HCT116 (cell line): ENCODE measurements around the gene SPSB4. TPM values are rescaled to one million over a fixed set of nuclear protein-coding genes. Genes with fewer than 3 reads are reported as not detected.

Experiments
- ATAC-seq: fragments of 200-7000 bp; cut with Tn5 transposase; 2 replicates; pipeline ENCODE4 v1.9.1; 2020; ENCODE audit warnings: mild to moderate bottlenecking, moderate library complexity
- BruUV-seq: library from RNA; stranded (reverse); fragments of 400-500 nt; replicated peaks from 2 replicates; lab custom pipeline; 2021; lab: Mats Ljungman, UMichigan
- CTCF ChIA-PET: fragments of 300-600 bp; sonication (Branson Sonifier 250); formaldehyde crosslinking; loops from one replicate; lab custom pipeline; 2021; ENCODE audit warnings: antibody characterized with exemption; lab: Charles Lee
- POLR2A ChIA-PET: fragments of 300-600, 350-600 bp; sonication (Branson Sonifier 250); formaldehyde crosslinking; loops from one replicate; lab custom pipeline; 2021; ENCODE audit warnings: antibody characterized with exemption; lab: Charles Lee
- RAD21 ChIA-PET, 2 experiments: fragments of 300-600 bp; sonication (Branson Sonifier 250); formaldehyde crosslinking; loops; one replicate each; lab custom pipeline; 2023; ENCODE audit warnings: low total read pairs in 2 of 2; ENCODE audit not compliant: uncharacterized antibody in 2 of 2, unreplicated experiment in 2 of 2, low non-redundant PET in 1 of 2; lab: Charles Lee
- DNase-seq: peaks from one replicate; pipeline ENCODE4 v3.0.0-alpha.2; 2010; ENCODE audit warnings: low read depth, low spot score
- H2AFZ ChIP-seq: fragments of 200-600 bp; shearing (Covaris generic), sonication (generic); 2 replicates; pipeline ENCODE4 v1.6.1; 2017; ENCODE audit warnings: low read depth, mixed run types, mixed read lengths, antibody characterized with exemption, low read length; ENCODE audit not compliant: poor library complexity, severe bottlenecking
- H3K27ac ChIP-seq: 2 replicates; pipeline ENCODE4 v1.5.1; 2012; ENCODE audit warnings: low read depth, low read length
- H3K27me3 ChIP-seq: fragments of 200-600 bp; sonication (generic); 2 replicates; pipeline ENCODE4 v1.6.1; 2016; ENCODE audit warnings: mixed run types, low read length, mixed read lengths; ENCODE audit not compliant: insufficient read depth
- H3K36me3 ChIP-seq, 2 experiments: fragments of 200-500 bp in 1 of 2; fragments of 200-600 bp in 1 of 2; sonication (Bioruptor generic) in 1 of 2; sonication (generic) in 1 of 2; 2 replicates each; pipeline versions ENCODE4 v1.5.1 to v1.6.1; 2014 to 2016; ENCODE audit warnings: low read length in 2 of 2, inconsistent platforms in 1 of 2, mixed read lengths in 1 of 2, mixed run types in 1 of 2; ENCODE audit not compliant: insufficient read depth in 2 of 2, control insufficient read depth in 1 of 2
- H3K4me1 ChIP-seq, 2 experiments: fragments of 200-600 bp in 1 of 2; sonication (generic) in 1 of 2; 2 replicates each; pipeline versions ENCODE4 v1.5.1 to v1.6.1; 2012 to 2017; ENCODE audit warnings: low read length in 2 of 2, inconsistent platforms in 1 of 2, mild to moderate bottlenecking in 1 of 2, mixed read lengths in 1 of 2, mixed run types in 1 of 2, moderate library complexity in 1 of 2; ENCODE audit not compliant: insufficient read depth in 2 of 2, control insufficient read depth in 1 of 2
- H3K4me2 ChIP-seq: fragments of 200-600 bp; sonication (generic); 2 replicates; pipeline ENCODE4 v1.6.1; 2017; ENCODE audit warnings: mixed run types, low read length, mixed read lengths
- H3K4me3 ChIP-seq, 2 experiments: fragments of 200-600 bp in 1 of 2; sonication (generic) in 1 of 2; replicated peaks in 1 of 2; 2 replicates each; pipeline ENCODE4 v1.5.1; 2011 to 2016; ENCODE audit warnings: low read length in 2 of 2, control low read depth in 1 of 2, low read depth in 1 of 2, mild to moderate bottlenecking in 1 of 2, mixed read lengths in 1 of 2, mixed run types in 1 of 2
- H3K79me2 ChIP-seq: fragments of 200-600 bp; sonication (generic); 2 replicates; pipeline ENCODE4 v1.6.1; 2017; ENCODE audit warnings: mild to moderate bottlenecking, mixed run types, low read length, moderate library complexity, mixed read lengths; ENCODE audit not compliant: insufficient read depth
- H3K9ac ChIP-seq: fragments of 200-600 bp; sonication (generic); 2 replicates; pipeline ENCODE4 v1.6.1; 2016; ENCODE audit warnings: low read length, mixed read lengths
- H3K9me2 ChIP-seq: fragments of 200-600 bp; sonication (generic), shearing (Covaris generic); 2 replicates; pipeline ENCODE4 v1.6.1; 2017; ENCODE audit warnings: mixed run types, mild to moderate bottlenecking, moderate library complexity; ENCODE audit not compliant: insufficient read depth
- H3K9me3 ChIP-seq, 2 experiments: fragments of 200-500 bp in 1 of 2; fragments of 200-600 bp in 1 of 2; sonication (Bioruptor generic) in 1 of 2; sonication (generic) in 1 of 2; 2 replicates each; pipeline ENCODE4 v1.6.1; 2014 to 2017; ENCODE audit warnings: low read length in 2 of 2, mixed read lengths in 2 of 2, inconsistent platforms in 1 of 2, low read depth in 1 of 2, mild to moderate bottlenecking in 1 of 2, mixed run types in 1 of 2, moderate library complexity in 1 of 2; ENCODE audit not compliant: control insufficient read depth in 1 of 2, insufficient read depth in 1 of 2
- H4K20me1 ChIP-seq: fragments of 200-600 bp; sonication (generic), shearing (Covaris generic); 2 replicates; pipeline ENCODE4 v1.6.1; 2017; ENCODE audit warnings: mixed run types, mild to moderate bottlenecking, moderate library complexity; ENCODE audit not compliant: insufficient read depth
- CBX3 ChIP-seq: IDR thresholded peaks from 2 replicates; pipeline ENCODE4 v1.6.1; 2012; ENCODE audit warnings: low read depth
- CEBPB ChIP-seq: IDR thresholded peaks from 2 replicates; pipeline ENCODE4 v1.6.1; 2012; ENCODE audit warnings: low read depth
- EZH2 ChIP-seq: fragments of 200-600 bp; sonication (generic); IDR thresholded peaks from 2 replicates; pipeline ENCODE4 v1.6.1; 2017; ENCODE audit warnings: antibody characterized with exemption, mixed run types
- EZH2phosphoT487 ChIP-seq: fragments of 200-600 bp; IDR thresholded peaks from 2 replicates; pipeline ENCODE4 v1.6.1; 2018; ENCODE audit warnings: antibody characterized with exemption, borderline replicate concordance
- FOSL1 ChIP-seq: IDR thresholded peaks from 2 replicates; pipeline ENCODE4 v1.6.1; 2012; ENCODE audit warnings: low read depth
- JUND ChIP-seq: IDR thresholded peaks from 2 replicates; pipeline ENCODE4 v1.6.1; 2012
- POLR2A ChIP-seq: IDR thresholded peaks from 2 replicates; pipeline ENCODE4 v1.7.0; 2011; ENCODE audit warnings: borderline replicate concordance; ENCODE audit not compliant: insufficient read depth, insufficient read length; ENCODE audit errors: extremely low read depth
- POLR2AphosphoS5 ChIP-seq: IDR thresholded peaks from 2 replicates; pipeline ENCODE4 v1.6.1; 2011; ENCODE audit warnings: mild to moderate bottlenecking, low read depth, low read length, moderate library complexity
- SIN3A ChIP-seq: IDR thresholded peaks from 2 replicates; pipeline ENCODE4 v1.6.1; 2012; ENCODE audit warnings: low read depth
- SP1 ChIP-seq: IDR thresholded peaks from 2 replicates; pipeline ENCODE4 v1.6.1; 2012; ENCODE audit warnings: low read depth
- SRF ChIP-seq: IDR thresholded peaks from 2 replicates; pipeline ENCODE4 v1.6.1; 2012; ENCODE audit warnings: low read depth
- TCF7L2 ChIP-seq: IDR thresholded peaks from 2 replicates; pipeline ENCODE4 v1.7.0; 2011; ENCODE audit warnings: borderline replicate concordance, inconsistent platforms; ENCODE audit not compliant: insufficient read depth, insufficient read length; ENCODE audit errors: extremely low read depth
- ZNF274 ChIP-seq: fragments of 200-500 bp; sonication (Bioruptor generic); IDR thresholded peaks from 2 replicates; pipeline ENCODE4 v1.6.1; 2014; ENCODE audit warnings: mild to moderate bottlenecking, low read depth, low read length, inconsistent platforms
- intact Hi-C: fragments of 100-400 bp; cut with micrococcal nuclease; formaldehyde crosslinking; loops from 2 replicates; pipeline ENCODE4 v1.10.0; 2022
- total RNA-seq: library from RNA; stranded (reverse); gene quantifications from one replicate; pipeline ENCODE4 v1.2.1, GENCODE V29; 2021; ENCODE audit not compliant: unreplicated experiment
- TF ChIP-seq, protein P1 (sequence below), 3 experiments: fragments of 200-600 bp in 1 of 3; sonication (generic) in 1 of 3; IDR thresholded peaks in 2 of 3; conservative IDR thresholded peaks in 1 of 3; 2 replicates each; pipeline ENCODE4 v1.5.1; 2012 to 2017; ENCODE audit warnings: low read depth in 2 of 3, low read length in 2 of 3, antibody characterized with exemption in 1 of 3, borderline replicate concordance in 1 of 3, control low read depth in 1 of 3, mild to moderate bottlenecking in 1 of 3, mixed read lengths in 1 of 3, mixed run types in 1 of 3, moderate library complexity in 1 of 3; ENCODE audit not compliant: insufficient read depth in 1 of 3
- TF ChIP-seq, protein P2 (sequence below): IDR thresholded peaks from 2 replicates; pipeline ENCODE4 v1.6.1; 2012
- TF ChIP-seq, protein P3 (sequence below): IDR thresholded peaks from 2 replicates; pipeline ENCODE4 v1.6.1; 2012; ENCODE audit warnings: low read depth

Gene SPSB4
- total RNA-seq, 1 experiment from 2014 or later: 0.57 TPM

DNA sequence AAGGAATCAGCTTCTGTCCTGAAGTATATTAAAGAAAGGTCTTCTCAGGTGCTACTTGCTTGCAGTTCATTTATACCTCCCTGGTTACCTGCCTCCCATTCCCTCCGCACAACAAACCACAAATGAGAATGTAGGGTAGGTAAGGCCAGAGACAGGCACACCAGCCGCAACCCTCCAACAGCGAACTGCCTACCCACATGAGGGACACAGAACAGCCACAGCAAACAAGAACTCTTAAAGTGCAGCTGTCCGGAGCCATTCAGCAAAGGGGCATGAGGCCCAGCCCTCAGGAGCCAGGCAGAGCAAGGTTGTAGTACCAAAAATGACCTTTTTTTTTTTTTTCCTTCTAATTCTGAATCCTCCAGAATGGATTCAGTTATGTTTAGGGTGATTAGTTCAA lies 52.4 kb downstream of the SPSB4 start (continued):
- TF ChIP-seq, protein P1, sequence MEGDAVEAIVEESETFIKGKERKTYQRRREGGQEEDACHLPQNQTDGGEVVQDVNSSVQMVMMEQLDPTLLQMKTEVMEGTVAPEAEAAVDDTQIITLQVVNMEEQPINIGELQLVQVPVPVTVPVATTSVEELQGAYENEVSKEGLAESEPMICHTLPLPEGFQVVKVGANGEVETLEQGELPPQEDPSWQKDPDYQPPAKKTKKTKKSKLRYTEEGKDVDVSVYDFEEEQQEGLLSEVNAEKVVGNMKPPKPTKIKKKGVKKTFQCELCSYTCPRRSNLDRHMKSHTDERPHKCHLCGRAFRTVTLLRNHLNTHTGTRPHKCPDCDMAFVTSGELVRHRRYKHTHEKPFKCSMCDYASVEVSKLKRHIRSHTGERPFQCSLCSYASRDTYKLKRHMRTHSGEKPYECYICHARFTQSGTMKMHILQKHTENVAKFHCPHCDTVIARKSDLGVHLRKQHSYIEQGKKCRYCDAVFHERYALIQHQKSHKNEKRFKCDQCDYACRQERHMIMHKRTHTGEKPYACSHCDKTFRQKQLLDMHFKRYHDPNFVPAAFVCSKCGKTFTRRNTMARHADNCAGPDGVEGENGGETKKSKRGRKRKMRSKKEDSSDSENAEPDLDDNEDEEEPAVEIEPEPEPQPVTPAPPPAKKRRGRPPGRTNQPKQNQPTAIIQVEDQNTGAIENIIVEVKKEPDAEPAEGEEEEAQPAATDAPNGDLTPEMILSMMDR (IDR thresholded peaks at IDR 0.05 in 2 of 3, conservative IDR thresholded peaks at IDR 0.05 in 1 of 3; ENCODE audit: borderline replicate concordance in 1 of 3, insufficient read depth in 1 of 3, low read depth in 2 of 3, low read length in 2 of 3): no peak
- TF ChIP-seq JUND: no peak
- no peak for TF ChIP-seq SIN3A
- no peak for TF ChIP-seq CBX3
- TF ChIP-seq FOSL1: no peak
- no peak for TF ChIP-seq TCF7L2
- no peak for TF ChIP-seq EZH2phosphoT487
- no peak for TF ChIP-seq SP1
- TF ChIP-seq, all 23 proteins: peak for 0

DNA sequence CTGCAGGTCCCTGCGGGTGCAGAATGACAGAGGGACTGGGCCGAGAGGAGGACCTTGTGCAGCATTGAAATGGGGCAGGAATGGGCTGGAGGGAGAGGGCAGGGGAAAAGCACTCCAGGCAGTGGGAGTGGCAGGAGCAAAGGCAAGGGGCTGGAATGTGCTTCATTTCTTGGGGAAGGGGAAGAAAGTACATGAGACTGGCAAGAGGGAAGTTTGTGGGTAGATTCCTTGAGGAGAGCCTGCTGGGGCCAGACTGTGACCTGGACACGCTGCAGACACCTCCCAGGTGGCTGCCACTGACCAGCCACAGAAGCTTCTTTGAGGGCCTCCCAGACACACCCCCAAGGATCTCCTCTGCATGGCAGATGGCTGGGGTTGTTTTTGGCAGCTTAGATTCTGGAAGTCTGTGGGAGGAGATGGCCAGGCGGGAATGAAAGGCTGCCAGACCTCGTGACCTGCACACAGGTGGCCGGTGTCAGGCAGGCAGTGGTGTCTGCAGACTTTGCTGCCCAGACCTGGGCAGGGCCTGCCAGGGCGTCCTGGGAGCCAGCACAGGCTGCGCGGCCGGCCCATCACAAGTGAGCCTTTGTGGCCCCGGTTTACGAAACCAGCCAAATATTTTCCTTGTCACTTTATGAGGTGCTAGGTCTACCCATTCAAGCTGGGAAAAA lies 53.1 kb downstream of the SPSB4 start:
- Histone ChIP-seq H3K27ac (no peak overlapping the region), H3K27me3 (no peaks in the 10 kb centered on the region), H3K9ac (no peak overlapping the region), H3K4me1 (no peaks in the 10 kb centered on the region), H3K9me2 (no peaks in the 10 kb centered on the region), H3K4me2 (no peak overlapping the region), H2AFZ (no peak overlapping the region), H3K9me3 (no peaks in the 10 kb centered on the region), H3K79me2 (no peaks in the 10 kb centered on the region), H4K20me1 (no peaks in the 10 kb centered on the region), H3K36me3 (no peaks in the 10 kb centered on the region), H3K4me3 (no peak overlapping the region)
- ChIA-PET RAD21 (no interaction called here), CTCF (interaction anchor here (1.0 kb wide), 1 partner anchor 95 kb away, joined by 3 read pairs; no protein-coding TSS in a partner anchor), POLR2A (no interaction called here)
- no peak for DNase-seq
- BruUV-seq: no TSS peak
- no peak for ATAC-seq
- TF ChIP-seq POLR2A (no peak), SRF (no peak), JUND (no peak), ZNF274 (no peak), TCF7L2 (no peak), EZH2 (no peak), CBX3 (no peak), CEBPB (no peak), POLR2AphosphoS5 (no peak), FOSL1 (no peak)
- TF ChIP-seq, protein P2, sequence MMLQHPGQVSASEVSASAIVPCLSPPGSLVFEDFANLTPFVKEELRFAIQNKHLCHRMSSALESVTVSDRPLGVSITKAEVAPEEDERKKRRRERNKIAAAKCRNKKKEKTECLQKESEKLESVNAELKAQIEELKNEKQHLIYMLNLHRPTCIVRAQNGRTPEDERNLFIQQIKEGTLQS: no peak
- TF ChIP-seq, protein P3, sequence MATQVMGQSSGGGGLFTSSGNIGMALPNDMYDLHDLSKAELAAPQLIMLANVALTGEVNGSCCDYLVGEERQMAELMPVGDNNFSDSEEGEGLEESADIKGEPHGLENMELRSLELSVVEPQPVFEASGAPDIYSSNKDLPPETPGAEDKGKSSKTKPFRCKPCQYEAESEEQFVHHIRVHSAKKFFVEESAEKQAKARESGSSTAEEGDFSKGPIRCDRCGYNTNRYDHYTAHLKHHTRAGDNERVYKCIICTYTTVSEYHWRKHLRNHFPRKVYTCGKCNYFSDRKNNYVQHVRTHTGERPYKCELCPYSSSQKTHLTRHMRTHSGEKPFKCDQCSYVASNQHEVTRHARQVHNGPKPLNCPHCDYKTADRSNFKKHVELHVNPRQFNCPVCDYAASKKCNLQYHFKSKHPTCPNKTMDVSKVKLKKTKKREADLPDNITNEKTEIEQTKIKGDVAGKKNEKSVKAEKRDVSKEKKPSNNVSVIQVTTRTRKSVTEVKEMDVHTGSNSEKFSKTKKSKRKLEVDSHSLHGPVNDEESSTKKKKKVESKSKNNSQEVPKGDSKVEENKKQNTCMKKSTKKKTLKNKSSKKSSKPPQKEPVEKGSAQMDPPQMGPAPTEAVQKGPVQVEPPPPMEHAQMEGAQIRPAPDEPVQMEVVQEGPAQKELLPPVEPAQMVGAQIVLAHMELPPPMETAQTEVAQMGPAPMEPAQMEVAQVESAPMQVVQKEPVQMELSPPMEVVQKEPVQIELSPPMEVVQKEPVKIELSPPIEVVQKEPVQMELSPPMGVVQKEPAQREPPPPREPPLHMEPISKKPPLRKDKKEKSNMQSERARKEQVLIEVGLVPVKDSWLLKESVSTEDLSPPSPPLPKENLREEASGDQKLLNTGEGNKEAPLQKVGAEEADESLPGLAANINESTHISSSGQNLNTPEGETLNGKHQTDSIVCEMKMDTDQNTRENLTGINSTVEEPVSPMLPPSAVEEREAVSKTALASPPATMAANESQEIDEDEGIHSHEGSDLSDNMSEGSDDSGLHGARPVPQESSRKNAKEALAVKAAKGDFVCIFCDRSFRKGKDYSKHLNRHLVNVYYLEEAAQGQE: no peak
- intact Hi-C loops: no loop called here
